ENCODE data around the gene TRAF1. TPM values are rescaled to one million over a fixed set of nuclear protein-coding genes. Genes with fewer than 3 reads are reported as not detected.

The TRAF1 gene
- total and polyA plus RNA-seq, 2 of the 13 experiments (the other 11 are each of a cell fraction or from before 2014, with no cell fraction given) = 0.44 to 1.0 TPM

GRCh38 chr9:120918931-120919842 lies 7.4 kb downstream of the TRAF1 start:
- H3K79me2 ChIP-seq (ENCODE audit: insufficient read depth, low read length) = no peaks in the 10 kb centered on the region
- in situ Hi-C loops (cut with HindIII; ENCODE audit: extremely low pct_ligation_motif_present, low pct_unique_long_range_greater_than_20kb) = no loop called here
- H3K27ac ChIP-seq (ENCODE audit: extremely low read length, insufficient read depth, low read length) = no peak overlapping the region
- H3K27me3 ChIP-seq (ENCODE audit: control insufficient read depth in 1 of 2, insufficient read depth in 2 of 2, low read length in 2 of 2) = no peaks in the 10 kb centered on the region; a peak in 1 of 5 replicates
- intact Hi-C loops (cut with micrococcal nuclease; ENCODE audit: unreplicated experiment) = no loop called here
- FAIRE-seq (no peak), ATAC-seq (peak; percentile 41), DNase-seq (ENCODE audit: low spot score) (no peak)
- H2AFZ ChIP-seq (ENCODE audit: low read length) = no peak overlapping the region
- H3K9ac ChIP-seq (ENCODE audit: insufficient read depth, low read depth, low read length) = no peak overlapping the region
- ChIA-PET POLR2A (interaction anchor here (1.0 kb wide), 1 partner anchor 10 kb away, joined by 3 read pairs; no protein-coding TSS in a partner anchor), CTCF (ENCODE audit: low intra/inter-chr PET ratio, low total read pairs) (no interaction called here)
- no peak overlapping the region; a peak in 1 of 6 replicates for H3K4me3 ChIP-seq (replicated peaks in 1 of 3; ENCODE audit: insufficient read depth in 1 of 3, low read depth in 2 of 3, low read length in 3 of 3)
- no peaks in the 10 kb centered on the region for H3K9me3 ChIP-seq (ENCODE audit: low read length)
- peak overlapping the region; percentile 20; the same call in 1 of the 2 replicates for H3K4me2 ChIP-seq (ENCODE audit: low read depth, low read length)
- WGBS (ENCODE audit: low lambda C conversion rate) = 40% methylated on average over 10 of the region's 20 CpGs
- no peaks in the 10 kb centered on the region for H3K36me3 ChIP-seq (replicated peaks in 1 of 2; ENCODE audit: control insufficient read depth in 1 of 2, insufficient read depth in 2 of 2, low read length in 2 of 2)
- no peaks in the 10 kb centered on the region for H4K20me1 ChIP-seq (ENCODE audit: insufficient read depth, low read length)
- no TSS peak for BruUV-seq (replicated peaks)
- TF ChIP-seq FOXK2 (IDR thresholded peaks at IDR 0.05) = no peak
- no peak for TF ChIP-seq ZNF792 (CRISPR knock-in tag; IDR thresholded peaks at IDR 0.05)
- 0 out of 2 replicates have a peak, but pooled peaks have one; percentile 40 for TF ChIP-seq ZNF263 (CRISPR knock-in tag; IDR thresholded peaks at IDR 0.05)
- TF ChIP-seq, protein P1, sequence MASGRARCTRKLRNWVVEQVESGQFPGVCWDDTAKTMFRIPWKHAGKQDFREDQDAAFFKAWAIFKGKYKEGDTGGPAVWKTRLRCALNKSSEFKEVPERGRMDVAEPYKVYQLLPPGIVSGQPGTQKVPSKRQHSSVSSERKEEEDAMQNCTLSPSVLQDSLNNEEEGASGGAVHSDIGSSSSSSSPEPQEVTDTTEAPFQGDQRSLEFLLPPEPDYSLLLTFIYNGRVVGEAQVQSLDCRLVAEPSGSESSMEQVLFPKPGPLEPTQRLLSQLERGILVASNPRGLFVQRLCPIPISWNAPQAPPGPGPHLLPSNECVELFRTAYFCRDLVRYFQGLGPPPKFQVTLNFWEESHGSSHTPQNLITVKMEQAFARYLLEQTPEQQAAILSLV (CRISPR knock-in tag; IDR thresholded peaks at IDR 0.05; ENCODE audit: borderline replicate concordance) = no peak
- TF ChIP-seq BRCA1 (CRISPR knock-in tag; IDR thresholded peaks at IDR 0.05) = no peak
- no peak for TF ChIP-seq HDAC2 (CRISPR knock-in tag; IDR thresholded peaks at IDR 0.05)
- TF ChIP-seq ARNTL (CRISPR knock-in tag; IDR thresholded peaks at IDR 0.05) = no peak
- peak; percentile 46 for TF ChIP-seq ZFP36 (IDR thresholded peaks at IDR 0.05; ENCODE audit: borderline replicate concordance, low read depth, low read length, partially characterized antibody)
- TF ChIP-seq ZNF256 (CRISPR knock-in tag; conservative IDR thresholded peaks at IDR 0.05) = no peak
- TF ChIP-seq, protein P2, sequence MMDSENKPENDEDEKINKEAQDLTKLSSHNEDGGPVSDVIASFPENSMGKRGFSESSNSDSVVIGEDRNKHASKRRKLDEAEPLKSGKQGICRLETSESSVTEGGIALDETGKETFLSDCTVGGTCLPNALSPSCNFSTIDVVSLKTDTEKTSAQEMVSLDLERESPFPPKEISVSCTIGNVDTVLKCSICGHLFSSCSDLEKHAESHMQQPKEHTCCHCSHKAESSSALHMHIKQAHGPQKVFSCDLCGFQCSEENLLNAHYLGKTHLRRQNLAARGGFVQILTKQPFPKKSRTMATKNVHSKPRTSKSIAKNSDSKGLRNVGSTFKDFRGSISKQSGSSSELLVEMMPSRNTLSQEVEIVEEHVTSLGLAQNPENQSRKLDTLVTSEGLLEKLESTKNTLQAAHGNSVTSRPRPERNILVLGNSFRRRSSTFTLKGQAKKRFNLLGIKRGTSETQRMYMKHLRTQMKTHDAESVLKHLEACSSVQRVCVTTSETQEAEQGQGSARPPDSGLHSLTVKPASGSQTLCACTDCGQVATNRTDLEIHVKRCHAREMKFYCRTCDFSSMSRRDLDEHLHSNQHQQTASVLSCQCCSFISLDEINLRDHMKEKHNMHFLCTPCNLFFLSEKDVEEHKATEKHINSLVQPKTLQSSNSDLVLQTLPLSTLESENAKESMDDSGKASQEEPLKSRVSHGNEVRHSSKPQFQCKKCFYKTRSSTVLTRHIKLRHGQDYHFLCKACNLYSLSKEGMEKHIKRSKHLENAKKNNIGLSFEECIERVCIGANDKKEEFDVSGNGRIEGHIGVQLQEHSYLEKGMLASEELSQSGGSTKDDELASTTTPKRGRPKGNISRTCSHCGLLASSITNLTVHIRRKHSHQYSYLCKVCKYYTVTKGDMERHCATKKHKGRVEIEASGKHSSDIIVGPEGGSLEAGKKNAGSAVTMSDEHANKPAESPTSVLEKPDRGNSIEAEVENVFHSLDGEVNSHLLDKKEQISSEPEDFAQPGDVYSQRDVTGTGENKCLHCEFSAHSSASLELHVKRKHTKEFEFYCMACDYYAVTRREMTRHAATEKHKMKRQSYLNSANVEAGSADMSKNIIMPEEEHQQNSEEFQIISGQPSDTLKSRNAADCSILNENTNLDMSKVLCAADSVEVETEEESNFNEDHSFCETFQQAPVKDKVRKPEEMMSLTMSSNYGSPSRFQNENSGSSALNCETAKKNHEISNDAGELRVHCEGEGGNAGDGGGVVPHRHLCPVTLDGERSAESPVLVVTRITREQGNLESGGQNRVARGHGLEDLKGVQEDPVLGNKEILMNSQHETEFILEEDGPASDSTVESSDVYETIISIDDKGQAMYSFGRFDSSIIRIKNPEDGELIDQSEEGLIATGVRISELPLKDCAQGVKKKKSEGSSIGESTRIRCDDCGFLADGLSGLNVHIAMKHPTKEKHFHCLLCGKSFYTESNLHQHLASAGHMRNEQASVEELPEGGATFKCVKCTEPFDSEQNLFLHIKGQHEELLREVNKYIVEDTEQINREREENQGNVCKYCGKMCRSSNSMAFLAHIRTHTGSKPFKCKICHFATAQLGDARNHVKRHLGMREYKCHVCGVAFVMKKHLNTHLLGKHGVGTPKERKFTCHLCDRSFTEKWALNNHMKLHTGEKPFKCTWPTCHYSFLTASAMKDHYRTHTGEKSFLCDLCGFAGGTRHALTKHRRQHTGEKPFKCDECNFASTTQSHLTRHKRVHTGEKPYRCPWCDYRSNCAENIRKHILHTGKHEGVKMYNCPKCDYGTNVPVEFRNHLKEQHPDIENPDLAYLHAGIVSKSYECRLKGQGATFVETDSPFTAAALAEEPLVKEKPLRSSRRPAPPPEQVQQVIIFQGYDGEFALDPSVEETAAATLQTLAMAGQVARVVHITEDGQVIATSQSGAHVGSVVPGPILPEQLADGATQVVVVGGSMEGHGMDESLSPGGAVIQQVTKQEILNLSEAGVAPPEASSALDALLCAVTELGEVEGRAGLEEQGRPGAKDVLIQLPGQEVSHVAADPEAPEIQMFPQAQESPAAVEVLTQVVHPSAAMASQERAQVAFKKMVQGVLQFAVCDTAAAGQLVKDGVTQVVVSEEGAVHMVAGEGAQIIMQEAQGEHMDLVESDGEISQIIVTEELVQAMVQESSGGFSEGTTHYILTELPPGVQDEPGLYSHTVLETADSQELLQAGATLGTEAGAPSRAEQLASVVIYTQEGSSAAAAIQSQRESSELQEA (CRISPR knock-in tag; IDR thresholded peaks at IDR 0.05; ENCODE audit: not compliant biosample characterization) = no peak
- H3K4me1 ChIP-seq (ENCODE audit: insufficient read depth, low read length) = peaks cover 29% of the 10 kb centered on the region

All from HepG2 (cell line).